ENCODE results near the gene CTSH. TPM values are rescaled to one million over a fixed set of nuclear protein-coding genes. Genes with fewer than 3 reads are reported as not detected.

CTSH gene
- total RNA-seq = 2.8 and 23.4 TPM in 2 replicates

GRCh38 chr15:78944669-78945407 lies at the start of gene CTSH:
Gene CTSH, minus strand, starts transcription at chr15:78945046. Its CDS starts 65 bp downstream, at chr15:78944981.

GRCh38 chr15:78872155-78872971 lies 72.5 kb downstream of the CTSH start, which contains the start of gene MORF4L1:
Gene MORF4L1, plus strand, starts transcription at chr15:78872890. Its CDS starts 128 bp downstream, at chr15:78873018.

Other genes starting within 250 kb of the CTSH start
- 10.6 and 24.0 TPM in 2 replicates for gene ADAMTS7, start 133.6 kb downstream of the CTSH start, total RNA-seq
- 256 and 322 TPM in 2 replicates for gene MORF4L1, start 72.2 kb downstream of the CTSH start, total RNA-seq
- gene RASGRF1, start 145.7 kb upstream of the CTSH start, total RNA-seq = not detected in 2 replicates